DMS79 treated with DMSO at 0.1 percent for 48 hours (cell line): ENCODE measurements around the gene ADD3.
A peak's percentile ranks its signal among the peaks of the same experiment; 100 is the strongest.

Source experiments
- DNase-seq: peaks from one replicate; lab custom pipeline; 2025; lab: John Stamatoyannopoulos, UW

The ADD3 gene

GRCh38 chr10:110007701-110008517, at the start of gene ADD3:
ADD3 (plus strand) TSS chr10:110007984; CDS start chr10:110100654, 92,670 bp downstream.
- peak; percentile 76 for DNase-seq

- no peak for DNase-seq
These were observed 49.7 kb upstream of the ADD3 start for GRCh38 chr10:109958059-109958458.

- no peak for DNase-seq
These were observed 48.3 kb upstream of the ADD3 start for GRCh38 chr10:109959259-109960145.

- no peak for DNase-seq
These were observed 47.1 kb upstream of the ADD3 start for GRCh38 chr10:109960682-109961081.

GRCh38 chr10:109961174-109962001, 46.4 kb upstream of the ADD3 start:
- DNase-seq: no peak

- no peak for DNase-seq
These were observed 45.5 kb upstream of the ADD3 start for GRCh38 chr10:109962247-109962646.

GRCh38 chr10:109963439-109963838, 44.3 kb upstream of the ADD3 start:
- DNase-seq: no peak

- no peak for DNase-seq
These were observed 43.5 kb upstream of the ADD3 start for GRCh38 chr10:109964318-109964717.

- no peak for DNase-seq
These were observed 40.6 kb upstream of the ADD3 start for GRCh38 chr10:109966961-109967738.

- no peak for DNase-seq
These were observed 40.1 kb upstream of the ADD3 start for GRCh38 chr10:109967739-109968088.

- no peak for DNase-seq
These were observed 38.6 kb upstream of the ADD3 start for GRCh38 chr10:109968953-109969759.

- no peak for DNase-seq
These were observed 37.9 kb upstream of the ADD3 start for GRCh38 chr10:109969760-109970346.

GRCh38 chr10:109971634-109972033, 36.1 kb upstream of the ADD3 start:
- no peak for DNase-seq

- DNase-seq: no peak
These were observed 35.3 kb upstream of the ADD3 start for GRCh38 chr10:109972372-109973001.

- no peak for DNase-seq
These were observed 34.4 kb upstream of the ADD3 start for GRCh38 chr10:109973326-109973829.

- no peak for DNase-seq
These were observed 33.1 kb upstream of the ADD3 start for GRCh38 chr10:109974504-109975191.

GRCh38 chr10:109975244-109976190, 32.3 kb upstream of the ADD3 start:
- no peak for DNase-seq

GRCh38 chr10:109976681-109977080, 31.1 kb upstream of the ADD3 start:
- DNase-seq: no peak
